ENCODE results near the gene SEC24D.
"Not testable (repeated sequence)": the region's sequence is repeated elsewhere in the genome, so short reads cannot be mapped to it uniquely, and the experiment has no call there.

DNA sequence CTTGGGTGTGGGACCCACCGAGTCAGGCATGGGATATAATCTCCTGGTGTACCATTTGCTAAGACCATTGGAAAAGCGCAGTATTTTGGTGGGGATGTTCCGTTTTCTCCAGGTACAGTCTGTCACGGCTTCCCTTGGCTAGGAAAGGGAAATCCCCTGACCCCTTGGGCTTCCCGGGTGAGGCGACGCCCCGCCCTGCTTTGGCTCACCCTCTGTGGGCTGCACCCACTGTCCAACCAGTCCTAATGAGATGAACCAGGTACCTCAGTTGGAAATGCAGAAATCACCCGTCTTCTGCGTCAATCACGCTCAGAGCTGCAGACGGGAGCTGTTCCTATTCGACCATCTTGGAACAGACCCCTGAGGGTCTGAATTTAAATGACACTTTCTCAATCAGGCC, 53.0 kb downstream of the SEC24D start:
- TF ChIP-seq POLR2A (IDR thresholded peaks at IDR 0.05): not testable (repeated sequence)
- TF ChIP-seq, protein P1, sequence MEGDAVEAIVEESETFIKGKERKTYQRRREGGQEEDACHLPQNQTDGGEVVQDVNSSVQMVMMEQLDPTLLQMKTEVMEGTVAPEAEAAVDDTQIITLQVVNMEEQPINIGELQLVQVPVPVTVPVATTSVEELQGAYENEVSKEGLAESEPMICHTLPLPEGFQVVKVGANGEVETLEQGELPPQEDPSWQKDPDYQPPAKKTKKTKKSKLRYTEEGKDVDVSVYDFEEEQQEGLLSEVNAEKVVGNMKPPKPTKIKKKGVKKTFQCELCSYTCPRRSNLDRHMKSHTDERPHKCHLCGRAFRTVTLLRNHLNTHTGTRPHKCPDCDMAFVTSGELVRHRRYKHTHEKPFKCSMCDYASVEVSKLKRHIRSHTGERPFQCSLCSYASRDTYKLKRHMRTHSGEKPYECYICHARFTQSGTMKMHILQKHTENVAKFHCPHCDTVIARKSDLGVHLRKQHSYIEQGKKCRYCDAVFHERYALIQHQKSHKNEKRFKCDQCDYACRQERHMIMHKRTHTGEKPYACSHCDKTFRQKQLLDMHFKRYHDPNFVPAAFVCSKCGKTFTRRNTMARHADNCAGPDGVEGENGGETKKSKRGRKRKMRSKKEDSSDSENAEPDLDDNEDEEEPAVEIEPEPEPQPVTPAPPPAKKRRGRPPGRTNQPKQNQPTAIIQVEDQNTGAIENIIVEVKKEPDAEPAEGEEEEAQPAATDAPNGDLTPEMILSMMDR (IDR thresholded peaks at IDR 0.05): not testable (repeated sequence)

Measured in heart left ventricle (tissue), 13 donors.